Endothelial cell of umbilical vein (primary cell): Measurements from ENCODE around the gene ASCL3. TPM values are rescaled to one million over a fixed set of nuclear protein-coding genes. Genes with fewer than 3 reads are reported as not detected.

ENCODE experiments used
- BruUV-seq: library from RNA; stranded (reverse); fragments of 400-500 nt; replicated peaks from 2 replicates; lab custom pipeline; 2021; lab: Mats Ljungman, UMichigan
- CTCF ChIA-PET: fragments of 300-600, 350-600 bp; sonication (Branson Sonifier 250); formaldehyde crosslinking; loops from one replicate; lab custom pipeline; 2021; ENCODE audit warnings: antibody characterized with exemption, inconsistent platforms; lab: Charles Lee
- POLR2A ChIA-PET: fragments of 300-600, 350-600 bp; sonication (Branson Sonifier 250); formaldehyde crosslinking; loops from one replicate; lab custom pipeline; 2021; ENCODE audit warnings: antibody characterized with exemption, inconsistent platforms; lab: Charles Lee
- DNase-seq: peaks from one replicate; pipeline ENCODE4 v3.0.0-alpha.2; 2011; ENCODE audit warnings: low read depth, low spot score
- FAIRE-seq: peaks from 2 replicates; lab custom pipeline; 2011; peaks lifted over from hg19 to GRCh38; lab: Jason Lieb, UNC
- H2AFZ ChIP-seq: 2 replicates; pipeline ENCODE4 v1.6.0; 2012; ENCODE audit warnings: low read depth, low read length, control low read depth, inconsistent platforms
- H3K27ac ChIP-seq: 2 replicates; pipeline ENCODE4 v1.5.1; 2011; ENCODE audit warnings: low read depth, mild to moderate bottlenecking, control low read depth, low read length, moderate library complexity; ENCODE audit not compliant: insufficient read depth
- H3K27me3 ChIP-seq, 2 experiments: 2 replicates each; pipeline versions ENCODE4 v1.6.0 to v1.6.1; 2011; ENCODE audit warnings: low read length in 2 of 2, mixed read lengths in 1 of 2; ENCODE audit not compliant: control insufficient read depth in 2 of 2, insufficient read depth in 2 of 2
- H3K36me3 ChIP-seq, 2 experiments: 2 replicates in 1 of 2; 3 replicates in 1 of 2; pipeline ENCODE4 v1.5.1; 2011; ENCODE audit warnings: low read length in 2 of 2, mild to moderate bottlenecking in 1 of 2, moderate library complexity in 1 of 2; ENCODE audit not compliant: control insufficient read depth in 2 of 2, insufficient read depth in 2 of 2; ENCODE audit errors: extremely low read depth in 1 of 2
- H3K4me1 ChIP-seq: 3 replicates; pipeline ENCODE4 v1.5.1; 2011; ENCODE audit warnings: mild to moderate bottlenecking, low read length; ENCODE audit not compliant: control insufficient read depth, insufficient read depth; ENCODE audit errors: extremely low read depth
- H3K4me2 ChIP-seq: 2 replicates; pipeline ENCODE4 v1.6.1; 2011; ENCODE audit warnings: low read length, control low read depth, mixed read lengths; ENCODE audit not compliant: insufficient read depth
- H3K4me3 ChIP-seq, 3 experiments: fragments of 200-600 bp in 1 of 3; sonication (generic), shearing (Covaris generic) in 1 of 3; replicated peaks in 1 of 3; 2 replicates each; pipeline ENCODE4 v1.5.1; 2011 to 2016; ENCODE audit warnings: control low read depth in 3 of 3, low read length in 3 of 3, mild to moderate bottlenecking in 2 of 3, inconsistent platforms in 1 of 3, low read depth in 1 of 3, moderate library complexity in 1 of 3; ENCODE audit not compliant: insufficient read depth in 1 of 3
- H3K79me2 ChIP-seq: 2 replicates; pipeline ENCODE4 v1.6.0; 2012; ENCODE audit warnings: low read length, inconsistent platforms; ENCODE audit not compliant: control insufficient read depth, insufficient read depth
- H3K9ac ChIP-seq: replicated peaks from 2 replicates; pipeline ENCODE3; 2011; ENCODE audit warnings: low read length, control low read depth; ENCODE audit not compliant: insufficient read depth; ENCODE audit errors: extremely low read depth
- H3K9me1 ChIP-seq: replicated peaks from 3 replicates; pipeline ENCODE4 v1.6.0; 2011; ENCODE audit warnings: mild to moderate bottlenecking, low read length; ENCODE audit not compliant: control insufficient read depth, insufficient read depth; ENCODE audit errors: extremely low read depth
- H3K9me3 ChIP-seq: replicated peaks from 2 replicates; pipeline ENCODE4 v1.5.1; 2012; ENCODE audit warnings: low read length, inconsistent platforms; ENCODE audit not compliant: control insufficient read depth, insufficient read depth
- H4K20me1 ChIP-seq: replicated peaks from 2 replicates; pipeline ENCODE3; 2011; ENCODE audit warnings: mild to moderate bottlenecking, low read length; ENCODE audit not compliant: control insufficient read depth, insufficient read depth; ENCODE audit errors: extremely low read depth
- CTCF ChIP-seq, 2 donors: IDR thresholded peaks; 1 replicate in 1 of 2; 2 replicates in 1 of 2; pipeline ENCODE4 v1.5.1; 2011; ENCODE audit warnings: low read length in 2 of 2, mild to moderate bottlenecking in 2 of 2, moderate library complexity in 2 of 2, control low read depth in 1 of 2, inconsistent platforms in 1 of 2, low read depth in 1 of 2; ENCODE audit not compliant: insufficient read depth in 1 of 2; ENCODE audit errors: extremely low read depth in 1 of 2
- EZH2 ChIP-seq: IDR thresholded peaks from 2 replicates; pipeline ENCODE4 v1.6.1; 2012; ENCODE audit warnings: borderline replicate concordance, low read depth, mild to moderate bottlenecking, moderate library complexity, low read length, inconsistent platforms; ENCODE audit not compliant: severe bottlenecking
- FOS ChIP-seq: IDR thresholded peaks from 2 replicates; pipeline ENCODE4 v1.6.1; 2011; ENCODE audit warnings: mild to moderate bottlenecking, low read length, moderate library complexity, borderline replicate concordance; ENCODE audit not compliant: insufficient read depth
- GATA2 ChIP-seq: IDR thresholded peaks from 2 replicates; pipeline ENCODE4 v1.7.0; 2011; ENCODE audit warnings: low read depth, mild to moderate bottlenecking, moderate library complexity, mixed read lengths, low read length; ENCODE audit not compliant: insufficient read length, insufficient read depth
- JUN ChIP-seq: IDR thresholded peaks from 2 replicates; pipeline ENCODE4 v1.6.1; 2011; ENCODE audit warnings: borderline replicate concordance, low read depth; ENCODE audit not compliant: insufficient read length, insufficient read depth
- MAX ChIP-seq: IDR thresholded peaks from 2 replicates; pipeline ENCODE4 v1.6.1; 2011; ENCODE audit not compliant: insufficient read depth, insufficient read length
- MYC ChIP-seq: IDR thresholded peaks from one replicate; pipeline ENCODE4 v1.6.1; 2011; ENCODE audit warnings: mild to moderate bottlenecking, low read depth, low read length
- POLR2A ChIP-seq: IDR thresholded peaks from 2 replicates; pipeline ENCODE4 v1.6.1; 2012; ENCODE audit warnings: low read depth, mild to moderate bottlenecking, control low read depth, low read length
- POLR2AphosphoS5 ChIP-seq: IDR thresholded peaks from 2 replicates; pipeline ENCODE4 v1.6.1; 2012; ENCODE audit warnings: low read depth, mild to moderate bottlenecking, control low read depth, low read length, moderate library complexity; ENCODE audit not compliant: insufficient read depth
- dilution Hi-C: fragments of 300-500 bp; cut with MboI; formaldehyde crosslinking; loops from one replicate; pipeline ENCODE4 v1.15.0; 2019; ENCODE audit warnings: low sequenced_read_pairs; ENCODE audit not compliant: extremely low pct_ligation_motif_present
- intact Hi-C: fragments of 100-400 bp; cut with micrococcal nuclease; formaldehyde crosslinking; loops from one replicate; pipeline ENCODE4 v1.10.0; 2022
- polyA plus RNA-seq, 4 experiments: library from polyadenylated mRNA; depleted of rRNA in 3 of 4; stranded (reverse) in 3 of 4; unstranded in 1 of 4; fragments of >200 nt; gene quantifications; 2 replicates each; pipeline versions ENCODE4 v1.2.1 to v1.2.3, GENCODE V29; 2011 to 2012; ENCODE audit warnings: missing spikeins in 1 of 4
- total RNA-seq: library from RNA; stranded (reverse); gene quantifications from 2 replicates; pipeline ENCODE4 v1.2.3, GENCODE V29; 2021

ASCL3 gene
- total and polyA plus RNA-seq, 2 donors (not counting 3 experiments of a cell fraction or from before 2014, with no cell fraction given) = not detected

GRCh38 chr11:8937659-8938058 lies 5.2 kb downstream of the ASCL3 start:
- Histone ChIP-seq H3K27ac (no peak overlapping the region), H3K9me3 (no peaks in the 10 kb centered on the region), H4K20me1 (no peaks in the 10 kb centered on the region), H3K4me2 (no peak overlapping the region), H3K27me3 (peaks cover 0 to 4% of the 10 kb centered on the region in 2 experiments), H3K9me1 (no peaks in the 10 kb centered on the region), H3K9ac (no peak overlapping the region), H3K79me2 (no peaks in the 10 kb centered on the region), H2AFZ (no peak overlapping the region), H3K4me3 (no peak overlapping the region), H3K36me3 (no peaks in the 10 kb centered on the region), H3K4me1 (peaks cover 7% of the 10 kb centered on the region)
- no peak for FAIRE-seq
- TF ChIP-seq JUN (no peak), EZH2 (no peak), MYC (no peak), FOS (no peak), CTCF (IDR thresholded peaks at IDR 0.05; ENCODE audit: extremely low read depth in 1 of 2, insufficient read depth in 1 of 2, low read depth in 1 of 2, low read length in 2 of 2) (no peak), POLR2A (no peak), GATA2 (no peak), MAX (no peak), POLR2AphosphoS5 (no peak)
- BruUV-seq = no TSS peak
- no peak for DNase-seq
- ChIA-PET POLR2A (no interaction called here), CTCF (interaction anchor here (1.8 kb wide), 1 partner anchor 22 kb away, joined by 10 read pairs; no protein-coding TSS in a partner anchor)
- dilution Hi-C loops (no loop called here), intact Hi-C loops (no loop called here)
